SK-N-SH (cell line): ENCODE results near the gene SLC8A2. TPM values are rescaled to one million over a fixed set of nuclear protein-coding genes. Genes with fewer than 3 reads are reported as not detected.

Experiments
- CTCF ChIA-PET: fragments of 300-600, 350-600 bp; formaldehyde crosslinking; extraction: SDS; loops from one replicate; lab custom pipeline; 2021; lab: Yijun Ruan, JAX
- POLR2A ChIA-PET: fragments of 350-600 bp; sonication (Branson Sonifier 250); formaldehyde crosslinking; extraction: SDS; loops from one replicate; lab custom pipeline; 2020; ENCODE audit warnings: antibody characterized with exemption, inconsistent platforms; lab: Yijun Ruan, JAX
- DNase-seq: peaks from one replicate; pipeline ENCODE4 v3.0.0; 2012
- H2AFZ ChIP-seq: fragments of 200-600 bp; sonication (generic); 2 replicates; pipeline ENCODE4 v1.8.1; 2016; ENCODE audit warnings: antibody characterized with exemption, mild to moderate bottlenecking, low read depth
- H3F3A ChIP-seq: fragments of 200-600 bp; sonication (generic); replicated peaks from 2 replicates; pipeline ENCODE3; 2016; ENCODE audit warnings: antibody characterized with exemption, mild to moderate bottlenecking; ENCODE audit not compliant: insufficient read depth
- H3K27ac ChIP-seq, 2 experiments: fragments of 200-500 bp in 1 of 2; fragments of 200-600 bp in 1 of 2; sonication (Bioruptor generic) in 1 of 2; sonication (generic), shearing (Covaris generic) in 1 of 2; 2 replicates each; pipeline versions ENCODE4 v1.5.1 to v1.6.1; 2014 to 2016; ENCODE audit warnings: low read depth in 2 of 2, inconsistent platforms in 1 of 2, low read length in 1 of 2, mild to moderate bottlenecking in 1 of 2, mixed read lengths in 1 of 2
- H3K27me3 ChIP-seq: fragments of 200-600 bp; sonication (generic), shearing (Covaris generic); 2 replicates; pipeline ENCODE4 v1.6.1; 2016; ENCODE audit warnings: mixed run types; ENCODE audit not compliant: insufficient read depth
- H3K36me3 ChIP-seq, 2 experiments: fragments of 200-500 bp in 1 of 2; fragments of 200-600 bp in 1 of 2; sonication (Bioruptor generic) in 1 of 2; sonication (generic) in 1 of 2; replicated peaks in 1 of 2; 2 replicates each; pipeline versions ENCODE3 to v1.5.1; 2014 to 2016; ENCODE audit warnings: low read length in 1 of 2, mild to moderate bottlenecking in 1 of 2; ENCODE audit not compliant: insufficient read depth in 2 of 2, control insufficient read depth in 1 of 2
- H3K4me1 ChIP-seq, 2 experiments: fragments of 200-500 bp in 1 of 2; fragments of 200-600 bp in 1 of 2; sonication (Bioruptor generic) in 1 of 2; sonication (generic), shearing (Covaris generic) in 1 of 2; 2 replicates each; pipeline versions ENCODE4 v1.5.1 to v1.6.1; 2014 to 2016; ENCODE audit warnings: low read depth in 1 of 2, low read length in 1 of 2, mixed run types in 1 of 2; ENCODE audit not compliant: insufficient read depth in 2 of 2, control insufficient read depth in 1 of 2
- H3K4me2 ChIP-seq: fragments of 200-600 bp; sonication (generic), shearing (Covaris generic); 2 replicates; pipeline ENCODE4 v1.6.1; 2017; ENCODE audit warnings: mixed run types
- H3K4me3 ChIP-seq, 2 experiments: fragments of 200-500 bp in 1 of 2; fragments of 200-600 bp in 1 of 2; sonication (Bioruptor generic) in 1 of 2; sonication (generic), shearing (Covaris generic) in 1 of 2; 2 replicates each; pipeline versions ENCODE4 v1.5.1 to v1.8.1; 2014 to 2016; ENCODE audit warnings: low read depth in 2 of 2, inconsistent platforms in 1 of 2, low read length in 1 of 2, mild to moderate bottlenecking in 1 of 2, mixed read lengths in 1 of 2, moderate library complexity in 1 of 2
- H3K79me2 ChIP-seq: fragments of 200-600 bp; sonication (generic); 2 replicates; pipeline ENCODE4 v1.8.1; 2017; ENCODE audit warnings: mild to moderate bottlenecking; ENCODE audit not compliant: insufficient read depth
- H3K9ac ChIP-seq: fragments of 200-600 bp; sonication (generic); 2 replicates; pipeline ENCODE4 v1.6.1; 2017; ENCODE audit warnings: mixed run types
- H3K9me2 ChIP-seq: fragments of 200-600 bp; sonication (generic); 2 replicates; pipeline ENCODE4 v1.6.1; 2017; ENCODE audit warnings: mixed run types
- H3K9me3 ChIP-seq: fragments of 200-600 bp; sonication (generic); 2 replicates; pipeline ENCODE4 v1.6.1; 2017; ENCODE audit warnings: mixed run types, mild to moderate bottlenecking, moderate library complexity
- H4K20me1 ChIP-seq: fragments of 200-600 bp; sonication (generic); 2 replicates; pipeline ENCODE4 v1.6.1; 2017; ENCODE audit warnings: mild to moderate bottlenecking, mixed run types; ENCODE audit not compliant: insufficient read depth
- ELF1 ChIP-seq: IDR thresholded peaks from 2 replicates; pipeline ENCODE4 v1.4.0; 2012
- EP300 ChIP-seq, 2 experiments: IDR thresholded peaks; 2 replicates each; pipeline versions ENCODE4 v1.4.0 to v1.6.1; 2012; ENCODE audit warnings: borderline replicate concordance in 1 of 2, low read depth in 1 of 2, low read length in 1 of 2
- FOXM1 ChIP-seq: IDR thresholded peaks from 2 replicates; pipeline ENCODE4 v1.4.0; 2012; ENCODE audit warnings: low read depth, mild to moderate bottlenecking
- GABPA ChIP-seq: IDR thresholded peaks from 2 replicates; pipeline ENCODE4 v1.4.0; 2012; ENCODE audit warnings: low read depth, mild to moderate bottlenecking
- GATA2 ChIP-seq: sonication (generic); formaldehyde crosslinking; IDR thresholded peaks from 2 replicates; pipeline ENCODE4 v1.5.0; 2020; ENCODE audit warnings: mild to moderate bottlenecking, missing genetic modification reagents
- JUND ChIP-seq: IDR thresholded peaks from 2 replicates; pipeline ENCODE4 v1.4.0; 2012
- MEF2A ChIP-seq: IDR thresholded peaks from 2 replicates; pipeline ENCODE4 v1.4.0; 2012; ENCODE audit warnings: low read depth, borderline replicate concordance
- NFIC ChIP-seq: IDR thresholded peaks from 2 replicates; pipeline ENCODE4 v1.4.0; 2012; ENCODE audit warnings: borderline replicate concordance
- NRF1 ChIP-seq: IDR thresholded peaks from 2 replicates; pipeline ENCODE4 v1.6.1; 2012; ENCODE audit warnings: low read depth, mild to moderate bottlenecking, low read length
- RAD21 ChIP-seq: IDR thresholded peaks from 2 replicates; pipeline ENCODE4 v1.6.1; 2012; ENCODE audit warnings: mild to moderate bottlenecking, low read length
- RCOR1 ChIP-seq: fragments of 150-350 bp; IDR thresholded peaks from 2 replicates; pipeline ENCODE4 v1.6.1; 2017; ENCODE audit warnings: antibody characterized with exemption, low read length
- RFX5 ChIP-seq: IDR thresholded peaks from 2 replicates; pipeline ENCODE4 v1.6.1; 2012; ENCODE audit warnings: mild to moderate bottlenecking, improper control_type of control experiment, low read length
- SIN3A ChIP-seq: IDR thresholded peaks from 2 replicates; pipeline ENCODE4 v1.6.1; 2012; ENCODE audit warnings: low read depth, mild to moderate bottlenecking, low read length, moderate library complexity, borderline replicate concordance
- TCF12 ChIP-seq: IDR thresholded peaks from 2 replicates; pipeline ENCODE4 v1.4.0; 2012
- TEAD4 ChIP-seq: IDR thresholded peaks from 2 replicates; pipeline ENCODE4 v1.4.0; 2012; ENCODE audit warnings: mild to moderate bottlenecking, borderline replicate concordance; ENCODE audit not compliant: insufficient read depth
- USF2 ChIP-seq: fragments of 150-350 bp; IDR thresholded peaks from 2 replicates; pipeline ENCODE4 v1.6.1; 2017; ENCODE audit warnings: antibody characterized with exemption, low read length, low read depth, borderline replicate concordance
- YY1 ChIP-seq: IDR thresholded peaks from 2 replicates; pipeline ENCODE4 v1.4.0; 2012; ENCODE audit warnings: low read depth, mild to moderate bottlenecking
- WGBS: methylation state at CpG from one replicate; pipeline ENCODE4 v1.1.6; 2017; ENCODE audit warnings: low lambda C conversion rate; 5-methylcytosine and 5-hydroxymethylcytosine counted together
- polyA plus RNA-seq, 3 experiments: library from polyadenylated mRNA; depleted of rRNA; stranded (reverse); fragments of >200 nt; gene quantifications; 2 replicates each; pipeline ENCODE4 v1.2.3, GENCODE V29; 2012
- TF ChIP-seq, protein P1 (sequence below): fragments of 200-600 bp; sonication (generic); IDR thresholded peaks from 2 replicates; pipeline ENCODE4 v1.6.1; 2017; ENCODE audit warnings: antibody characterized with exemption, mild to moderate bottlenecking, moderate library complexity

The SLC8A2 gene
- polyA plus RNA-seq, 1 of the 3 experiments (the other 2 are of a cell fraction) = 0.58 TPM

- no peak overlapping the region for H3K4me3 ChIP-seq
- no peak overlapping the region for H2AFZ ChIP-seq
- WGBS = 94% methylated on average over 12 of the region's 13 CpGs
- ChIA-PET CTCF (interaction anchor here (2.3 to 8.8 kb wide), 3 partner anchors 12 to 195 kb away, joined by 7 to 67 read pairs (median 44); partner anchors contain the start of gene NAPA), POLR2A (no interaction called here)
- H3K27me3 ChIP-seq = no peaks in the 10 kb centered on the region
- H3K36me3 ChIP-seq = peaks cover 15 to 41% of the 10 kb centered on the region in 2 experiments
- H3K9me3 ChIP-seq = no peaks in the 10 kb centered on the region
- H3K9ac ChIP-seq = no peak overlapping the region
- H3K4me2 ChIP-seq = no peak overlapping the region
- TF ChIP-seq EP300 (IDR thresholded peaks at IDR 0.05; ENCODE audit: borderline replicate concordance in 1 of 2, low read depth in 1 of 2, low read length in 1 of 2) = no peak
- no peak for TF ChIP-seq NRF1
- TF ChIP-seq MEF2A = no peak
- no peak for TF ChIP-seq RCOR1
- no peak for TF ChIP-seq SIN3A
- TF ChIP-seq ELF1 = no peak
- no peak for TF ChIP-seq GABPA
- no peak for TF ChIP-seq YY1
- no peak for TF ChIP-seq TCF12
- no peak for TF ChIP-seq RFX5
- TF ChIP-seq USF2 = no peak
- no peak for TF ChIP-seq TEAD4
- TF ChIP-seq NFIC = no peak
- TF ChIP-seq JUND = no peak
- TF ChIP-seq RAD21 = no peak
- TF ChIP-seq FOXM1 = no peak
- TF ChIP-seq GATA2 (CRISPR knock-in tag) = no peak
- no peak for DNase-seq
- no peaks in the 10 kb centered on the region for H3F3A ChIP-seq
- no peak overlapping the region for H3K27ac ChIP-seq
- peaks cover 0 to 39% of the 10 kb centered on the region in 2 experiments; a peak in 1 of 4 replicates for H3K4me1 ChIP-seq
- H4K20me1 ChIP-seq = 0 out of 2 replicates have a peak, but pooled peaks cover 12% of the 10 kb centered on the region
- peaks cover 37% of the 10 kb centered on the region for H3K79me2 ChIP-seq
- no peaks in the 10 kb centered on the region for H3K9me2 ChIP-seq
Measured at GRCh38 chr19:47503130-47503825, 31.6 kb upstream of the SLC8A2 start.

GRCh38 chr19:47499863-47500830, 28.5 kb upstream of the SLC8A2 start:
- H3K9me3 ChIP-seq = no peaks in the 10 kb centered on the region
- peaks cover 15 to 55% of the 10 kb centered on the region in 2 experiments for H3K36me3 ChIP-seq
- no peak for DNase-seq
- no peak overlapping the region for H3K4me3 ChIP-seq
- H3K27me3 ChIP-seq = no peaks in the 10 kb centered on the region
- H3K4me1 ChIP-seq = peaks cover 0 to 46% of the 10 kb centered on the region in 2 experiments; a peak in 1 of 4 replicates
- ChIA-PET CTCF (interaction anchor here (3.9 to 8.8 kb wide), 3 partner anchors 15 to 64 kb away, joined by 18 to 67 read pairs (median 44); partner anchors contain the start of genes KPTN and NAPA), POLR2A (no interaction called here)
- 93% methylated on average over 20 of the region's 32 CpGs for WGBS
- H3K79me2 ChIP-seq = peaks cover 10% of the 10 kb centered on the region; the same call in 1 of the 2 replicates
- no peaks in the 10 kb centered on the region for H3K9me2 ChIP-seq
- no peaks in the 10 kb centered on the region for H3F3A ChIP-seq
- TF ChIP-seq TEAD4 = no peak
- TF ChIP-seq, protein P1, sequence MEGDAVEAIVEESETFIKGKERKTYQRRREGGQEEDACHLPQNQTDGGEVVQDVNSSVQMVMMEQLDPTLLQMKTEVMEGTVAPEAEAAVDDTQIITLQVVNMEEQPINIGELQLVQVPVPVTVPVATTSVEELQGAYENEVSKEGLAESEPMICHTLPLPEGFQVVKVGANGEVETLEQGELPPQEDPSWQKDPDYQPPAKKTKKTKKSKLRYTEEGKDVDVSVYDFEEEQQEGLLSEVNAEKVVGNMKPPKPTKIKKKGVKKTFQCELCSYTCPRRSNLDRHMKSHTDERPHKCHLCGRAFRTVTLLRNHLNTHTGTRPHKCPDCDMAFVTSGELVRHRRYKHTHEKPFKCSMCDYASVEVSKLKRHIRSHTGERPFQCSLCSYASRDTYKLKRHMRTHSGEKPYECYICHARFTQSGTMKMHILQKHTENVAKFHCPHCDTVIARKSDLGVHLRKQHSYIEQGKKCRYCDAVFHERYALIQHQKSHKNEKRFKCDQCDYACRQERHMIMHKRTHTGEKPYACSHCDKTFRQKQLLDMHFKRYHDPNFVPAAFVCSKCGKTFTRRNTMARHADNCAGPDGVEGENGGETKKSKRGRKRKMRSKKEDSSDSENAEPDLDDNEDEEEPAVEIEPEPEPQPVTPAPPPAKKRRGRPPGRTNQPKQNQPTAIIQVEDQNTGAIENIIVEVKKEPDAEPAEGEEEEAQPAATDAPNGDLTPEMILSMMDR = no peak
- H3K27ac ChIP-seq = peak overlapping the region in 1 of 2 experiments; percentile 84; a peak in 1 of 4 replicates
- H3K4me2 ChIP-seq = no peak overlapping the region
- H4K20me1 ChIP-seq = no peaks in the 10 kb centered on the region
- no peak overlapping the region for H2AFZ ChIP-seq
- H3K9ac ChIP-seq = no peak overlapping the region
